RWPE1 (cell line): ENCODE results near the gene CARD9.

Experiments
- CTCF ChIA-PET: fragments of 350-600 bp; sonication (Branson Sonifier 250); formaldehyde crosslinking; extraction: SDS; loops from one replicate; lab custom pipeline; 2021; lab: Yijun Ruan, JAX
- POLR2A ChIA-PET: fragments of 400-600 bp; formaldehyde crosslinking; extraction: SDS; loops from one replicate; lab custom pipeline; 2020; ENCODE audit warnings: antibody characterized with exemption; ENCODE audit not compliant: low non-redundant PET; lab: Yijun Ruan, JAX
- DNase-seq: peaks from one replicate; pipeline ENCODE4 v3.0.0; 2012; ENCODE audit warnings: low spot score
- H3K27ac ChIP-seq: fragments of 450-650 bp; 2 replicates; pipeline ENCODE4 v1.5.1; 2017
- CTCF ChIP-seq: fragments of 450-650 bp; conservative IDR thresholded peaks from 2 replicates; pipeline ENCODE4 v1.5.1; 2017; ENCODE audit warnings: low read depth, mild to moderate bottlenecking

Gene CARD9

DNA sequence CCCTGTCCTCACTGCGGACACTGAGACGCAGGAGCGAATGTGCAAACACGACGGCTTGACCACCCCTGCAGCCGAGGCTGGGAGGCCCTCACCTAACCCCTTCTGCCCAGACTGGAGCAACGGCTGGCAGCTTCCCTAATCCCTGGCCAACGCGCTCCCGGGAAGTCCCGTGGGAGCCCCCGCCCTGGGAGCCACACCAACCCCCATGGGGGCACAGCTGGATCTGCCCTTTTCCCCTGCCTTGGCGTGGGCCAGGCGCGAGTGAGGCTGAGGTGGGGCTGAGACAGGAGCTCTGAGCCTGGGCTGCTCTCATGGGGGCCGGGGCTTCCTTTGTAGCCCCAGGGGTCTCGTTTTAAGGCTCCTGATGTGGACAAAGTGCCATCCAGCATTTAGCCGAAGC, 5.3 kb downstream of the CARD9 start:
- H3K27ac ChIP-seq, result no peak overlapping the region
- POLR2A ChIA-PET, result no interaction called here
- DNase-seq, result no peak
- CTCF ChIA-PET, result interaction anchor here (0.7 kb wide), 1 partner anchor 1932 kb away, joined by 3 read pairs; no protein-coding TSS in a partner anchor
- TF ChIP-seq CTCF, result no peak

DNA sequence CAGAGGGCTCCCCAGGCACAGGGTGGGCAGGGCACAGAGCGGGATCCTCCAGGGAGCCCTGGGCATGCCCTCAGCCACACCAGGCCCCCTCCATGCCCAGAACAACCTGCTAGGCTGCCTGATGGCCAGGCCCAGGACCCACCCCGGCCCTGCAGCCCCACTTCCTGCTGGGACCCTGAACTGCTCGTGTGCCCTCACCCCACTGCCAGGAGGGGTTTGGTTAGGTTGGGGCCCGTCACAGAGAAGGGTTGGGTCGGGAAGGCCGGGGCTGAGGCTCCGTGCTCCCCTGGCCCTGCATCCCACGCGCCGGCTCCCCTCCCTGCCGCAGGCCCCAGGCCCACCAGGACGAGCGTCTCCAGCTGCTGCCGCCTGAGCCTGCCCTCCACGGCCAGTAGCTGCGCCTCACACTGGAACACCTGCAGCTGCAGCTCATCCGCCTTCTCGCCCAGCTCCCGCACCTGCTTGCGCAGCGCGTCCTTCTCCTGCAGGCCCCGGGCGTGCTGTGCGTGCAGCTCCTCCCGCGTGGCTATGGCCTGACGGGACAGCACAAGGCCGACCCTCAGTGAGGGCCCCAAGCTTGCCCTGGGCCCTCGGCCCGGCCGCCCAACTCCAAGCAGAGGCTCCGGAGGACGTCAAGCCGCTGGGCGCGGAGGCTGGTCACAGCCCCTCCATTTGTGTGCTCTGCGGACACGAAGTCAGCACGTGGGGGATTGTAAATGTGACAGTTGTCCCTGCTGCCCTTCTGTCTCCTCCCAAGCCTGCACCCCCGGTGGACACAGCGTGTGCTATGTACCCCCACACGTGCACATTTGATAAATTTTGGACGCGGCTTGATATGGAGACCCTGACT, 5.9 kb downstream of the CARD9 start:
- no peak for TF ChIP-seq CTCF
- H3K27ac ChIP-seq, result no peak overlapping the region
- CTCF ChIA-PET, result interaction anchor here (0.5 to 2.1 kb wide), 6 partner anchors 21 to 1998 kb away, joined by 3 to 12 read pairs (median 4); no protein-coding TSS in a partner anchor
- POLR2A ChIA-PET, result no interaction called here
- DNase-seq, result no peak

- ChIA-PET POLR2A (no interaction called here), CTCF (interaction anchor here (0.5 to 2.1 kb wide), 5 partner anchors 20 to 1997 kb away, joined by 3 to 12 read pairs (median 4); no protein-coding TSS in a partner anchor)
- DNase-seq, result no peak
- TF ChIP-seq CTCF, result no peak
- 0 out of 2 replicates have a peak overlapping the region, but pooled peaks have one; percentile 1 for H3K27ac ChIP-seq
Measured at GRCh38 chr9:136366826-136367225, 6.6 kb downstream of the CARD9 start.

DNA sequence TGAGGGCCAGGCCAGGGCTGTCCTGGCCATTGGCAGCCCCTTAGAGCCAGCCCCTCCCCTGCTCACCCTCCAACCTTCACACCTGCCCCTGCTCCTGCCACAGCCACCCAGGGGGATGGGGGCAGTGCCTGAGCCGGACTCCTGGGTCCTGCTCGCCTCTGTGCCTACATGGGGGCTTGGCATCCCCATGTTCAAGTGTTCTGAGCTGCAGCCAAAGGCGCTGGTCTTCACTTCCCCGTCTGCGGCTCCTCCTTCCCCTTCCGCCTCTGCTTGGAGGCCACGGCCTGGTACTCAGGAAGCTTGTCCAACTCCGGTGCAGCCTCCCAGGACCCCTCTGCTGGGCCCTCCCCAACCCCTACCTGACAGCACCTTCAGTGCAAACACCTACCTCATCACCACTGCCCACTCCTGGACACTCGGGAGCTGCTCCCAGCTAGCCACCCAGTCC, 7.7 kb downstream of the CARD9 start:
- CTCF ChIA-PET, result interaction anchor here (0.6 to 2.1 kb wide), 4 partner anchors 9 to 194 kb away, joined by 3 to 12 read pairs (median 3); no protein-coding TSS in a partner anchor
- no peak for TF ChIP-seq CTCF
- DNase-seq, result no peak
- POLR2A ChIA-PET, result no interaction called here
- no peak overlapping the region for H3K27ac ChIP-seq

DNA sequence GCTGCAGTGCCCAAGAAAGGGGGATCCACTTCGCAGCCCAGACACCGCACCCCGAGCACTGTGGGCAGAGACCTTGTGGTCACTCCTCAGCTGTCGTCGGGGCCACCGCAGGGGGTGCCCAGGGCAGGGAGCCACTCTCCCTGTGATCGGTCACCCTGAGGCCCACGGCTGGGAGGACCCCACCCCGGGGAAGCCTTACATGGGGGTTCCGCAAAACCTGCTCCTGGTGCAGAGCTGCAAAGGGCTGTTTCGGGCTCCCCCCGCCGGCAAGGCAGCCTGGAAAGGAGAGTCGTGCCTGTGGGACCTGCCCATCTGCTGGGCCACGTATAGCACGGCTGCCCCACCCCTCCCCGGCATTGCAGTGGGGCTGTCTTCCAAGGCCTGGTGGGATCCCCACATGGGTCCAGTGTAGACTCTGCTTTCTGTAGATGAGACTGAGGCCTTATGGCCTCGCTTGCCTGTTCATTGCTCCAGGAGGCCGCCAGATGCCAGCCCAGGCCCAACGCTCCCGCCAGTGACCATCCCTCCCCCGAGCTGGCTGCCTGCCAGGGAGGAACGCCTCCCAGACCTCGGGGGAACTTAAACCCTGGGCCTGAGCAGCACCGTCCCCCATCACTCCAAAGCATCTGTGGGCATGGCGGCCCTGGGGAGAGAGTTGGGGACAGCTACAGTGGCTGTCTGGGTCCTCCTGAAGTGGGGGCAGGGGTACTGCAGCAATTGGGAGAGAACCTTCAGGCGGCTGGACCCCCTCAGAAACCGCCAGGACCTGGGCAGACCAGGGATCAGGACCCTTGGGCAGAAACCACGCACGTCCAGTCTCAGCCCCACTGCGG, 8.3 kb downstream of the CARD9 start:
- ChIA-PET POLR2A (no interaction called here), CTCF (interaction anchor here (0.6 to 3.7 kb wide), 7 partner anchors 12 to 53 kb away, joined by 3 to 17 read pairs (median 4); no protein-coding TSS in a partner anchor)
- TF ChIP-seq CTCF, result no peak
- no peak for DNase-seq
- H3K27ac ChIP-seq, result no peak overlapping the region
